Suprapubic skin (tissue), 4 donors: Measurements from ENCODE around the gene TENM3. TPM values are rescaled to one million over a fixed set of nuclear protein-coding genes. Genes with fewer than 3 reads are reported as not detected.

Experiments
- DNase-seq, 2 donors: peaks; one replicate each; pipeline ENCODE4 v3.0.0-alpha.2; 2019; ENCODE audit warnings: low spot score in 2 of 2
- H3K27ac ChIP-seq: fragments of 200-600 bp; sonication (generic); one replicate; pipeline ENCODE4 v1.5.1; 2019
- H3K27me3 ChIP-seq: fragments of 200-600 bp; sonication (generic); one replicate; pipeline ENCODE4 v1.5.1; 2019
- H3K36me3 ChIP-seq: fragments of 200-600 bp; sonication (generic); one replicate; pipeline ENCODE4 v1.5.1; 2019
- H3K4me1 ChIP-seq: fragments of 200-600 bp; sonication (generic); one replicate; pipeline ENCODE4 v1.5.1; 2019
- H3K4me3 ChIP-seq: fragments of 200-600 bp; sonication (generic); one replicate; pipeline ENCODE4 v1.5.1; 2019; ENCODE audit warnings: mild to moderate bottlenecking
- H3K9me3 ChIP-seq: fragments of 200-600 bp; sonication (generic); one replicate; pipeline ENCODE4 v1.5.1; 2019
- CTCF ChIP-seq, 2 donors: fragments of 200-600 bp in 1 of 2; fragments of 450-650 bp in 1 of 2; sonication (generic) in 1 of 2; IDR thresholded peaks; one replicate each; pipeline ENCODE4 v1.5.1; 2016 to 2019; ENCODE audit warnings: antibody characterized with exemption in 2 of 2, mild to moderate bottlenecking in 1 of 2, moderate library complexity in 1 of 2
- EP300 ChIP-seq: sonication (generic); formaldehyde crosslinking; IDR thresholded peaks from one replicate; pipeline ENCODE4 v1.6.1; 2017; ENCODE audit warnings: antibody characterized with exemption
- POLR2A ChIP-seq, 2 donors: fragments of 450-650 bp; IDR thresholded peaks; one replicate each; pipeline ENCODE4 v1.6.1; 2017; ENCODE audit warnings: antibody characterized with exemption in 2 of 2, mild to moderate bottlenecking in 2 of 2, moderate library complexity in 2 of 2
- POLR2AphosphoS5 ChIP-seq, 3 donors: sonication (generic); formaldehyde crosslinking; IDR thresholded peaks; one replicate each; pipeline ENCODE4 v1.6.1; 2017; ENCODE audit warnings: antibody characterized with exemption in 3 of 3
- WGBS: methylation state at CpG from one replicate; pipeline ENCODE4 v1.1.5; 2018; 5-methylcytosine and 5-hydroxymethylcytosine counted together
- total RNA-seq, 4 donors: library from RNA; depleted of rRNA; stranded (reverse); fragments of >200 nt; gene quantifications; one replicate each; pipeline ENCODE4 v1.1.0, GENCODE V29; 2016

Gene TENM3
- total RNA-seq, 4 donors from 2014 or later: 0.81 to 2.9 (median 1.8) TPM

- Histone ChIP-seq H3K27ac (no peak overlapping the region), H3K36me3 (no peaks in the 10 kb centered on the region), H3K27me3 (no peaks in the 10 kb centered on the region), H3K9me3 (no peaks in the 10 kb centered on the region), H3K4me1 (no peaks in the 10 kb centered on the region), H3K4me3 (no peak overlapping the region)
- 81% methylated on average over 9 of the region's 9 CpGs for WGBS
- TF ChIP-seq POLR2AphosphoS5 (IDR thresholded peaks at IDR 0.05) (no peak), POLR2A (IDR thresholded peaks at IDR 0.05) (no peak), CTCF (IDR thresholded peaks at IDR 0.05) (no peak), EP300 (no peak)
- no peak for DNase-seq
These were observed 584.8 kb downstream of the TENM3 start for GRCh38 chr4:182827954-182828353.

GRCh38 chr4:182828360-182829025 is 585.3 kb downstream of the TENM3 start:
- no peaks in the 10 kb centered on the region for H3K9me3 ChIP-seq
- TF ChIP-seq POLR2A (IDR thresholded peaks at IDR 0.05) (no peak), EP300 (no peak), POLR2AphosphoS5 (IDR thresholded peaks at IDR 0.05) (no peak), CTCF (IDR thresholded peaks at IDR 0.05) (no peak)
- H3K4me3 ChIP-seq: no peak overlapping the region
- no peak overlapping the region for H3K27ac ChIP-seq
- no peaks in the 10 kb centered on the region for H3K4me1 ChIP-seq
- DNase-seq: no peak
- WGBS: 65% methylated on average over 16 of the region's 17 CpGs
- H3K27me3 ChIP-seq: no peaks in the 10 kb centered on the region
- no peaks in the 10 kb centered on the region for H3K36me3 ChIP-seq

GRCh38 chr4:182829196-182829595 is 586.0 kb downstream of the TENM3 start:
- WGBS: 85% methylated on average over 9 of the region's 9 CpGs
- TF ChIP-seq POLR2AphosphoS5 (IDR thresholded peaks at IDR 0.05): no peak
- no peak for TF ChIP-seq CTCF (IDR thresholded peaks at IDR 0.05)
- no peak for TF ChIP-seq EP300
- no peak for TF ChIP-seq POLR2A (IDR thresholded peaks at IDR 0.05)
- DNase-seq: no peak
- Histone ChIP-seq H3K36me3 (no peaks in the 10 kb centered on the region), H3K27me3 (no peaks in the 10 kb centered on the region), H3K4me3 (no peak overlapping the region), H3K4me1 (no peaks in the 10 kb centered on the region), H3K27ac (no peak overlapping the region), H3K9me3 (no peaks in the 10 kb centered on the region)

GRCh38 chr4:182831376-182831775 is 588.2 kb downstream of the TENM3 start:
- 81% methylated on average over 3 of the region's 3 CpGs for WGBS
- no peak for TF ChIP-seq POLR2AphosphoS5 (IDR thresholded peaks at IDR 0.05)
- no peak for TF ChIP-seq EP300
- TF ChIP-seq CTCF (IDR thresholded peaks at IDR 0.05): no peak
- no peak for TF ChIP-seq POLR2A (IDR thresholded peaks at IDR 0.05)
- no peak for DNase-seq
- Histone ChIP-seq H3K27ac (no peak overlapping the region), H3K4me1 (no peaks in the 10 kb centered on the region), H3K4me3 (no peak overlapping the region), H3K27me3 (no peaks in the 10 kb centered on the region), H3K9me3 (no peaks in the 10 kb centered on the region), H3K36me3 (no peaks in the 10 kb centered on the region)

- TF ChIP-seq EP300 (no peak), POLR2AphosphoS5 (IDR thresholded peaks at IDR 0.05) (no peak), POLR2A (IDR thresholded peaks at IDR 0.05) (no peak), CTCF (IDR thresholded peaks at IDR 0.05) (no peak)
- DNase-seq: no peak
- H3K4me1 ChIP-seq: no peaks in the 10 kb centered on the region
- H3K36me3 ChIP-seq: no peaks in the 10 kb centered on the region
- H3K4me3 ChIP-seq: no peak overlapping the region
- no peak overlapping the region for H3K27ac ChIP-seq
- 67% methylated on average over 2 of the region's 3 CpGs for WGBS
- no peaks in the 10 kb centered on the region for H3K27me3 ChIP-seq
- H3K9me3 ChIP-seq: no peaks in the 10 kb centered on the region
These were observed 589.3 kb downstream of the TENM3 start for GRCh38 chr4:182832352-182833120.
